Measurements from ENCODE around the gene HYAL1.
A peak's percentile ranks its signal among the peaks of the same experiment; 100 is the strongest.

Gene HYAL1

DNA sequence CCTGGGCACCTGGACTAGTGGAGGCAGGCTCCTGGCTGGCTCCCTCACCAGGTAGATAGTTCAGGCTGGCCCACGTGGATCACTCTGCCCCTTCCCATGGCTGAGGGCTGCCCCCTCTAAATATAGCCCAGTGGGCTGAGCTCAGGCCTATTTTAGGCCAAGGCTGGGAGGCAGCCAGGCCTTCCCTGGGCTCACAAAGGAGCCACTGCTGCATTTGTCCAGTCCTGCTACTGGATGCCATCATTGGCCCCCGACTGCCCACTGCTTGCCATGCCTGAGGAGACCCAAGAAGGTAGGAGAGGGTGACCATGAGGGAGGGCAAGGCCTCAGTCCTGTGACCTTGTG, 24.5 kb downstream of the HYAL1 start, which contains the start of gene LSMEM2:
TSS of gene LSMEM2 (plus strand) at position 208 of the 345 bp plus-strand sequence. CDS start at position 235, 27 bp downstream.
- no peak for TF ChIP-seq CTCF (IDR thresholded peaks at IDR 0.05; ENCODE audit: low read depth, low read length)

GRCh38 chr3:50278123-50278879, 25.1 kb downstream of the HYAL1 start:
- H3K4me3 ChIP-seq (ENCODE audit: low read depth, low read length): no peak overlapping the region
- no peak for TF ChIP-seq CTCF (IDR thresholded peaks at IDR 0.05; ENCODE audit: low read depth, low read length)

More for the DNA sequence above, 24.5 kb downstream of the HYAL1 start, which contains the start of gene LSMEM2:
- no peak within 1 kb of the TSS for H3K4me3 ChIP-seq (ENCODE audit: low read depth, low read length)

DNA sequence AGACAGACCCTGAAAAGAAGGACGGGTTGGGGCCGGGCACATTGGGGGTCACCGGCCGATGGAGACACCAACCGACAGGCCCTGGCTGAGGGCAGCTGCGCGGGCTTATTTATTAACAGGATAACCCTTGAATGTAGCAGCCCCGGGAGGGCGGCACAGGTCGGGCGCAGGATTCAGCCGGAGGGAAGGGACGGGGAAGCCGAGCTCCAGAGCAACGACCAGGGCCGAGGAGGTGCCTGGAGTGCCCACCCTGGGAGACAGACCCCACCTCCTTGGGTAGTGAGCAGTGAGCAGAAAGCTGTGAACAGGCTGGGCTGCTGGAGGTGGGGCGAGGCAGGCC, 26.6 kb downstream of the HYAL1 start:
- no peak for TF ChIP-seq CTCF (IDR thresholded peaks at IDR 0.05; ENCODE audit: low read depth, low read length)
- no peak overlapping the region for H3K4me3 ChIP-seq (ENCODE audit: low read depth, low read length)

- no peak for TF ChIP-seq CTCF (IDR thresholded peaks at IDR 0.05; ENCODE audit: low read depth, low read length)
- H3K4me3 ChIP-seq (ENCODE audit: low read depth, low read length): no peak overlapping the region
These were observed 27.2 kb downstream of the HYAL1 start for GRCh38 chr3:50275996-50276761.

DNA sequence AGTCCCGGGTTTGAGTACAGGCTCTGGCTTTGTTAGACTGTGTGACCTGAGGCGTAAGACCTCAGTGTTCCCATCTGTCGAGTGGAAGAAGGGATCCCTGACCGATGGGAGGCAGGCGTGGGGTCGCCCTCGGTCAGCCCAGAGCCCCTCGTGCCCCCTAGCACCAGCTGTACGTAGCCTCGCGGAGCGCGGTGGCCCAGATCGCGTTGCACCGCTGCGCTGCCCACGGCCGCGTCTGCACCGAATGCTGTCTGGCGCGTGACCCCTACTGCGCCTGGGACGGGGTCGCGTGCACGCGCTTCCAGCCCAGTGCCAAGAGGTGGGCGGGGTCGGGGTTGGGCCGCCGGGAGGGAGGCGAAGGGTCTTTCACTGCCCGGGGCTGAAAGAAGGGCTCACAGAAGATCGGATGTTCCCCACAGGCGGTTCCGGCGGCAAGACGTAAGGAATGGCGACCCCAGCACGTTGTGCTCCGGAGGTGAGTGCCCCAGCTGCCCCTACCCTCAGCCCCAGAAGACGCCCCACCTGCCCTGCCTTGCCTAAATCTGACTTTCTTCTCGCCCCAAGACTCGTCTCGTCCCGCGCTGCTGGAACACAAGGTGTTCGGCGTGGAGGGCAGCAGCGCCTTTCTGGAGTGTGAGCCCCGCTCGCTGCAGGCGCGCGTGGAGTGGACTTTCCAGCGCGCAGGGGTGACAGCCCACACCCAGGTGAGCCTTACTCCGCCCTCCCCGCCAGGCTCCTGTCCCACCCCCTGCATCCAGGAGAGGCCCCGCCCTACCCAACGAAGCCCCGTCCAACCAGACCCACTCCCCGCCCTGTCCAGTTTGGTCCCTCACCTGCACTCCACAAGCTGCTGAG, 28.0 kb downstream of the HYAL1 start:
- no peak for TF ChIP-seq CTCF (IDR thresholded peaks at IDR 0.05; ENCODE audit: low read depth, low read length)
- H3K4me3 ChIP-seq (ENCODE audit: low read depth, low read length): no peak overlapping the region

- peak; percentile 69 for TF ChIP-seq CTCF (IDR thresholded peaks at IDR 0.05; ENCODE audit: low read depth, low read length)
- H3K4me3 ChIP-seq (ENCODE audit: low read depth, low read length): no peak overlapping the region
These were observed 28.8 kb downstream of the HYAL1 start for GRCh38 chr3:50274371-50275104.

Measured in WI38 (cell line).